Activated CD8-positive, alpha-beta memory T cell treated with anti-CD3 and anti-CD28 coated beads, Interleukin-2, amount 50 U/mL, for 24 hours (primary cell): ENCODE measurements around the gene FLVCR2.
"Not testable (repeated sequence)": the region's sequence is repeated elsewhere in the genome, so short reads cannot be mapped to it uniquely, and the experiment has no call there.

Experiments
- DNase-seq: peaks from one replicate; pipeline ENCODE4 v3.0.0-alpha.2; 2020; ENCODE audit errors: extremely low read depth

FLVCR2 gene

DNA sequence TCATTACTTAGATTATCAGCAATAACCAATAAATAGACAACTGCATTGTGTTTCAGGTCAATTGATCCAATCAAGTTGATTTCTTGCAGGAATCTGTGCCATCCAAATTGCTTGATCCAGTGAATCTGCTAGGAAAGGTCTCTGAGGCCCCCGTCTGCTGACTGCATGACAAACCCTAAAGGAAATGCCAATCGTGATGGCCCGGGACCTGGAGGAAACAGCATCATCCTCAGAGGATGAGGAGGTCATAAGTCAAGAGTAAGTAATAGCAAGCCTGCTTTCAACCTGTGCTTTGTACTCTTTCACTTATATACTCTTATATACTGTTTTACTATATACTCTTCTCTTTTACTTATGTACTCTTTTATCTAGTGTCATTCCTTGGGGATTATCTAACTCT, 84.5 kb downstream of the FLVCR2 start:
- no peak for DNase-seq

GRCh38 chr14:75667099-75667765, 88.8 kb downstream of the FLVCR2 start:
- DNase-seq: no peak

DNA sequence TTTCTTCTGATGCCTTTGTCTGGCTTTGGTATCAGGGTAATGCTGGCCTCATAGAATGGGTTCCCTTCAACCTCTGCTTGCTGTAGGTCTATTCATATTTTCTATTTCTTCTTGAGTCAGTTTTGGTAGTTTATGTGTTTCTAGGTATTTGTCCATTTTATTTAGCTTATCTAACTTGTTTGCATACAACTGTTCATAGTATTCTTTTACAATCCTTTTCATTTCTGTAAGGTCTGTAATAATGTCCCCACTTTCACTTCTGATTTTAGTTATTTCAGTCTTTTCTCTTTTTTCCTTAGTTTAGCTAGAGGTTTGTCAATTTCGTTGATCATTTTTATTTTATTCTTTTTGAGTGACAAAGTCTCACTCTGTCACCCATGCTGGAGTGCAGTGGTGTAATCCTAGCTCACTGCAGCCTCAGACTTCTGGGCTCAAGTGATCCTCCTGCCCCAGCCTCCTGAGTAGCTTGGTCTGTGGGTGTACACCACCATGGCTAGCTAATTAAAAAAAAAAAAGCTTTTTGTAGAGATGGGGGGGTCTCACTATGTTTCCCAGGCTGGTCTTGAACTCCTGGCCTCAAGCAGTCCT, 94.3 kb downstream of the FLVCR2 start:
- no peak for DNase-seq

DNA sequence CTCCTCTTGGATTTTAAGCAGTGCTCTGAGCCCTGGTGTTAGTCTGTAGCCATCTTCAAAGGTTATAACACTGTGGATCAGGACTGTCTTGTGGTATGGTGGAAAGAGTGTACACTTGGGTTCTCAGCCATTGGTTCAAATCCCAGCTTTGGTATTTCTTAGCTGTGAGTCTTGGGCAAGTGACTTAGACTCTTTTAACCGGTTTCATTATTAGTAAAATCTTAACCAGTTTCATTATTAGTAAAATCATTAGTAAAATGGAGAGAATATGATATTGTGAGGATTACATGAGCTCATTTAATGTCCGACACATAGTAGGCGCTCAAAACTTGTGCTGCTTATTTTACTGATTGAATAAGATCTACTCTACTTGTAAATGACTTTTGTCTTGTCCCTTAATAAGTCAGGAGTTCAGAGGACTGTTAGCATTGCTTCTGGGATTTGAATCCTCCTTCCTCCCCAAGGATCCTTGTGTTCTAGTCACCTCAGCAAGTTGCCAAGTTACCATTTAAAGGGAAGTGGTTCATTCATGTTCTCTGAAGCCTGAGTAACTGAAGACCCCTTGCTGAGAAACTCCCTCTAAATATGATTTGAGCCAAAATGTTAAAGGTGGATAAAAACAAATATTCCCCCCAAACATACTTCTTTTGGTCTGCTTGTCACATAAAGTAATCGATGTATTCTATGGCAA, 95.1 kb downstream of the FLVCR2 start:
- no peak for DNase-seq

DNA sequence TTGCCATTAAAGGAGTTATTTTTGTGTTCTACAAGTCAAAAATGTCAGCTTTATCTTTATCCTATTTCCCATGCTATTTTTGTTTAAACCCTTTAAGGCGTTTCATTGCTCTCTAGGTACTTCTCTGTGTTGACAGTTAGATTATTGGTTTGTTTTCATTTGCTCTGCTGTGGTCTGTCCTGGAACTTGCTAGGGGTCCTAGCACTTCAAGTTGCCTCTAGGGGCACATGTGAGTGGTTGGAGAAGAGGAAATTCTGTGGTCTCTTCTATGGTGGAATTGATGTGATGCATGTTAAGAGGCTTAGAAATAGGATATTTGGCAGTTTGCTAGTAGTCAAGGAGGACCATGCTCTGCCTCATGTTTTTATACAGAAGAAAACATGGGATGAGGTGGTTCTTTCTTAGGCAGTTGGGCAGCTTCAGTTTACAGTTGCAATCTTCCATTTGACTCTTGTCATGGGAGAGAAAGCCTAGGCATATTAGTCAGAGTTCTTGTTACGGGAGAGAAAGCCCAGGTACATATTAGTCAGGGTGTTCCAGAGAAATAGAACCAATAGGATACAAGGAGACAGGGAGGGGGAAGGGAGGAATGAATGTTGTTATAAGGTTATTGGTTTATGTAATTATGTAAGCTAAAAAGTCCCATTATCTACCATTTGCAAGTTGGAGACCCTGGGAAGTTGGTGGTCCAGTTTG, 97.0 kb downstream of the FLVCR2 start:
- DNase-seq: no peak

DNA sequence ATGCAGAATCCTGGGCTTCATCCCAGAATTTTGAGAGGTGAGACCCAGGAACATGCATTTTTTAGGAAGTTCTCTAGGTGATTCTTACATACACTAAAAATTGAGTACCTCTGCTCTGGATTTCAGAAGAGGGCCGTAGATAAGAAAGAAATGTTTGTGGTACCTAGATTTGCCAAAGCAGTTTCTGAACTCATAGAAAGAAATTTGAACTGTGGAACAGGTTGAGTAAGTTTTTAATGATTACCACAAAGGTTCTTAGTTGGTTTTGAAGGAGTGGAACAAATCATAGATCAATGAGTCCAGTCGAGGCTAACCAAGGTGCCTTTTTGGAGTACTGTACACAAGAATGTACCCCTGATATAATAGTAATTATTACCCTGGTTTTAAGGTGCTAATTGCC, 107.5 kb downstream of the FLVCR2 start:
- no peak for DNase-seq

DNA sequence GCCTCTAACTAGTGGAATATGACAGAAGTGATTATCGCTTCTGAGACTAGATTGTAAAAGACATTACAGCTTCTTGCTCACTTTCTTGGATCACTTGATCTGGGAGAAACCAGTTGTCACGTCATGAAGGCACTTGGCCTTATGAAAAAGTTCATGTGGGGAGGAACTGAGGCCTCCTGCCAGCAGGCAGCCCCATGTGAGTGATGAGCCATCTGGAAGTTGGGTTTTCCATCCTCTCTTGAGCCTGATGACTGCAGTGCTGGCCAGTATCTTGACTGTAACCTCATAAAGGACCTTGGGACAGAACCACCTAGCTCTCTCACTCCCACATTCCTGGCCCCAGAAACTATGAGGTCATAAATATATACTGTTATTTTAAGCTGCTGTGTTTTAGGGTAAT, 110.6 kb downstream of the FLVCR2 start:
- no peak for DNase-seq

DNA sequence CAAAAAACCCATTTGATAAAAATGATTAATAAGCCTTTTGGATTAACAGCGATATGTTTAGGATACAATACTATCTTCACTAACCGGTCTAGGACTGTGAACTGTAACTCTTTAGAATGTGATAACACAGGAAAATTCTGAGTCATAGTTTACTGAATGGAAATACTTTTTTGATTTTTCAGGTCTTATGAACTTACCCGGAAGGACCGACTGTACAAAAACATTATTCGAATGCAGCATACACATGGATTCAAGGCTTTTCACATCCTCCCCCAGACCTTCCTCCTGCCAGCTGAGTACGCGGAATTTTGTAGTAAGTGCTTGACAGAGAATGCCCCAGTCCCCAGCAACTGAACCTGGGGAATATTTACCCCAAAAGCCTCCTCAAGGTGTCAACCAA, 111.6 kb downstream of the FLVCR2 start:
- DNase-seq: no peak

- not testable (repeated sequence) for DNase-seq
Observed at GRCh38 chr14:75695025-75695424, 116.6 kb downstream of the FLVCR2 start.

DNA sequence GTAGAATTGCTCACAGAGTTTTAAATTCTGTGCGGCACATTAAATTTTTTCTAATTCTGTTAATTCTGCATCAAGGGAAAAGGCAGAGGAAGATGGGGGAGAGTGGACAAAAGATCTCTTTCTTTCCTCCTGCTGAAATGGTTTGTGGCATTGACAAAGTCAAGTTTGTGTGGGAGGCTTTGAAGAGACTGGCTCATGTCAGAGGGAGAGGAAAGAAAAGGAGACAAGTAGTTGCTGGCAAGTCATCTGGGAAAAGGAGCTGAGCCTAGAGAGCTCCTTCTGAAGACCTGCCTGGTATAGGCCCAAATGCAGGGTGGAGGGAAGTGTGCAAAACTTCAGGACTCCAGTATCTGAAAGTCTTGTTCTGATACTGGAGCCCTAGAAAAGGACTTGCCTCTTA, 119.0 kb downstream of the FLVCR2 start:
- DNase-seq: no peak
